ENCODE measurements around the gene USP32. TPM values are rescaled to one million over a fixed set of nuclear protein-coding genes. Genes with fewer than 3 reads are reported as not detected.

USP32 gene
- total RNA-seq, 2 donors from 2014 or later, result 58.7 to 64.1 TPM

GRCh38 chr17:60164697-60165096, 227.2 kb downstream of the USP32 start:
- H3K4me1 Mint-ChIP-seq (ENCODE audit: low read depth in 2 of 2), result peaks cover 8 to 14% of the 10 kb centered on the region in 2 donors
- no peak overlapping the region for H3K4me3 Mint-ChIP-seq
- DNase-seq (ENCODE audit: low spot score) (no peak), ATAC-seq (no peak)
- H3K27ac Mint-ChIP-seq, result peak overlapping the region in 1 of 2 donors; percentile 39
- H3K27me3 Mint-ChIP-seq, result peaks cover 0 to 20% of the 10 kb centered on the region in 2 donors
- no peaks in the 10 kb centered on the region for H3K36me3 Mint-ChIP-seq
- H3K9me3 Mint-ChIP-seq, result no peaks in the 10 kb centered on the region

GRCh38 chr17:60164164-60164563, 227.8 kb downstream of the USP32 start:
- H3K27me3 Mint-ChIP-seq, result peaks cover 0 to 20% of the 10 kb centered on the region in 2 donors
- H3K27ac Mint-ChIP-seq, result peak overlapping the region in 1 of 2 donors; percentile 39
- H3K9me3 Mint-ChIP-seq, result no peaks in the 10 kb centered on the region
- ATAC-seq (no peak), DNase-seq (ENCODE audit: low spot score) (no peak)
- H3K4me1 Mint-ChIP-seq (ENCODE audit: low read depth in 2 of 2), result peaks cover 6 to 12% of the 10 kb centered on the region in 2 donors
- no peak overlapping the region for H3K4me3 Mint-ChIP-seq
- no peaks in the 10 kb centered on the region for H3K36me3 Mint-ChIP-seq

- DNase-seq (ENCODE audit: low spot score) (no peak), ATAC-seq (peak; percentile 5 to 34)
- Mint-ChIP-seq H3K27me3 (peaks cover 0 to 20% of the 10 kb centered on the region in 2 donors), H3K9me3 (no peaks in the 10 kb centered on the region), H3K4me1 (ENCODE audit: low read depth in 2 of 2) (peaks cover 6 to 12% of the 10 kb centered on the region in 2 donors), H3K4me3 (no peak overlapping the region), H3K27ac (no peak overlapping the region), H3K36me3 (no peaks in the 10 kb centered on the region)
Measured at GRCh38 chr17:60163108-60163784, 228.7 kb downstream of the USP32 start.

GRCh38 chr17:60161598-60162330, 230.2 kb downstream of the USP32 start:
- Mint-ChIP-seq H3K9me3 (no peaks in the 10 kb centered on the region), H3K27me3 (peaks cover 0 to 20% of the 10 kb centered on the region in 2 donors), H3K4me3 (no peak overlapping the region), H3K27ac (no peak overlapping the region), H3K36me3 (no peaks in the 10 kb centered on the region), H3K4me1 (ENCODE audit: low read depth in 2 of 2) (peaks cover 0 to 12% of the 10 kb centered on the region in 2 donors)
- no peak for DNase-seq (ENCODE audit: low spot score)
- no peak for ATAC-seq

GRCh38 chr17:60160829-60161501, 231.0 kb downstream of the USP32 start:
- peaks cover 0 to 20% of the 10 kb centered on the region in 2 donors for H3K27me3 Mint-ChIP-seq
- H3K36me3 Mint-ChIP-seq, result no peaks in the 10 kb centered on the region
- H3K4me1 Mint-ChIP-seq (ENCODE audit: low read depth in 2 of 2), result peaks cover 0 to 6% of the 10 kb centered on the region in 2 donors
- no peak for DNase-seq (ENCODE audit: low spot score)
- H3K27ac Mint-ChIP-seq, result peak overlapping the region in 1 of 2 donors; percentile 38
- no peaks in the 10 kb centered on the region for H3K9me3 Mint-ChIP-seq
- no peak overlapping the region for H3K4me3 Mint-ChIP-seq
- ATAC-seq, result no peak

- DNase-seq (ENCODE audit: low spot score) (no peak), ATAC-seq (no peak)
- Mint-ChIP-seq H3K36me3 (no peaks in the 10 kb centered on the region), H3K27ac (no peak overlapping the region), H3K4me3 (no peak overlapping the region), H3K27me3 (peaks cover 9 to 23% of the 10 kb centered on the region in 2 donors), H3K9me3 (no peaks in the 10 kb centered on the region), H3K4me1 (ENCODE audit: low read depth in 2 of 2) (no peaks in the 10 kb centered on the region)
Measured at GRCh38 chr17:60159479-60159866, 232.5 kb downstream of the USP32 start.

- no peak for ATAC-seq
- Mint-ChIP-seq H3K36me3 (no peaks in the 10 kb centered on the region), H3K4me3 (no peak overlapping the region), H3K4me1 (ENCODE audit: low read depth in 2 of 2) (no peaks in the 10 kb centered on the region), H3K9me3 (no peaks in the 10 kb centered on the region), H3K27me3 (peaks cover 9 to 19% of the 10 kb centered on the region in 2 donors), H3K27ac (no peak overlapping the region)
- DNase-seq (ENCODE audit: low spot score), result no peak
Measured at GRCh38 chr17:60158751-60159478, 233.0 kb downstream of the USP32 start.

- Mint-ChIP-seq H3K9me3 (no peaks in the 10 kb centered on the region), H3K36me3 (no peaks in the 10 kb centered on the region)
- no peak for ATAC-seq
Measured at GRCh38 chr17:60157487-60158040, 234.4 kb downstream of the USP32 start.

GRCh38 chr17:60156746-60157145, 235.2 kb downstream of the USP32 start:
- Mint-ChIP-seq H3K27ac (no peak overlapping the region), H3K27me3 (peaks cover 17 to 25% of the 10 kb centered on the region in 2 donors), H3K36me3 (no peaks in the 10 kb centered on the region), H3K4me3 (no peak overlapping the region), H3K4me1 (ENCODE audit: low read depth in 2 of 2) (no peaks in the 10 kb centered on the region), H3K9me3 (no peaks in the 10 kb centered on the region)
- DNase-seq (ENCODE audit: low spot score) (no peak), ATAC-seq (no peak)

More at GRCh38 chr17:60157487-60158040, 234.4 kb downstream of the USP32 start:
- Mint-ChIP-seq H3K27me3 (peaks cover 20 to 21% of the 10 kb centered on the region in 2 donors), H3K27ac (no peak overlapping the region), H3K4me3 (no peak overlapping the region), H3K4me1 (ENCODE audit: low read depth in 2 of 2) (no peaks in the 10 kb centered on the region)
- DNase-seq (ENCODE audit: low spot score), result no peak

GRCh38 chr17:60155815-60156214, 236.1 kb downstream of the USP32 start:
- DNase-seq (ENCODE audit: low spot score) (no peak), ATAC-seq (no peak)
- Mint-ChIP-seq H3K9me3 (no peaks in the 10 kb centered on the region), H3K27ac (no peak overlapping the region), H3K4me3 (no peak overlapping the region), H3K4me1 (ENCODE audit: low read depth in 2 of 2) (peaks cover 6% of the 10 kb centered on the region in 2 donors), H3K27me3 (peaks cover 20 to 32% of the 10 kb centered on the region in 2 donors), H3K36me3 (no peaks in the 10 kb centered on the region)

GRCh38 chr17:60155427-60155814, 236.5 kb downstream of the USP32 start:
- no peak for ATAC-seq
- H3K27ac Mint-ChIP-seq, result no peak overlapping the region
- DNase-seq (ENCODE audit: low spot score), result no peak
- H3K4me1 Mint-ChIP-seq (ENCODE audit: low read depth in 2 of 2), result peaks cover 8 to 9% of the 10 kb centered on the region in 2 donors
- H3K36me3 Mint-ChIP-seq, result no peaks in the 10 kb centered on the region
- peaks cover 19 to 35% of the 10 kb centered on the region in 2 donors for H3K27me3 Mint-ChIP-seq
- no peaks in the 10 kb centered on the region for H3K9me3 Mint-ChIP-seq
- H3K4me3 Mint-ChIP-seq, result no peak overlapping the region

- Mint-ChIP-seq H3K9me3 (no peaks in the 10 kb centered on the region), H3K4me3 (no peak overlapping the region), H3K4me1 (ENCODE audit: low read depth in 2 of 2) (peaks cover 8 to 9% of the 10 kb centered on the region in 2 donors), H3K27ac (no peak overlapping the region), H3K36me3 (no peaks in the 10 kb centered on the region), H3K27me3 (peaks cover 16 to 35% of the 10 kb centered on the region in 2 donors)
- ATAC-seq, result no peak
- no peak for DNase-seq (ENCODE audit: low spot score)
Measured at GRCh38 chr17:60154616-60155426, 237.1 kb downstream of the USP32 start.
